Lower leg skin (tissue), 4 donors: Measurements from ENCODE around the gene C1orf216. TPM values are rescaled to one million over a fixed set of nuclear protein-coding genes. Genes with fewer than 3 reads are reported as not detected.
"Not testable (repeated sequence)": the region's sequence is repeated elsewhere in the genome, so short reads cannot be mapped to it uniquely, and the experiment has no call there.

ENCODE experiments used
- DNase-seq, 2 donors: peaks; one replicate each; pipeline ENCODE4 v3.0.0-alpha.2; 2019; ENCODE audit warnings: low spot score in 2 of 2
- H3K4me3 ChIP-seq: fragments of 200-600 bp; sonication (generic); 2 replicates; pipeline ENCODE4 v1.5.1; 2017; ENCODE audit warnings: mild to moderate bottlenecking, low read depth; ENCODE audit not compliant: poor library complexity, severe bottlenecking
- POLR2A ChIP-seq, 2 donors: fragments of 450-650 bp; IDR thresholded peaks; one replicate each; pipeline ENCODE4 v1.6.1; 2016 to 2017; ENCODE audit warnings: antibody characterized with exemption in 2 of 2, mild to moderate bottlenecking in 1 of 2, moderate library complexity in 1 of 2
- WGBS, 2 donors: methylation state at CpG; one replicate each; pipeline ENCODE4 v1.1.5; 2018; 5-methylcytosine and 5-hydroxymethylcytosine counted together
- intact Hi-C: fragments of 100-400 bp; cut with DNase I; formaldehyde crosslinking; loops from one replicate; pipeline ENCODE4 v1.15.0; 2023; ENCODE audit warnings: low total_unique reads
- total RNA-seq, 4 donors: library from RNA; depleted of rRNA; stranded (reverse); fragments of >200 nt; gene quantifications; one replicate each; pipeline ENCODE4 v1.1.0, GENCODE V29; 2016
- TF ChIP-seq, protein P1 (sequence below), 3 donors: fragments of 450-650 bp; IDR thresholded peaks; one replicate each; pipeline ENCODE4 v1.5.1; 2016; ENCODE audit warnings: antibody characterized with exemption in 3 of 3, mild to moderate bottlenecking in 3 of 3, moderate library complexity in 2 of 3

C1orf216 gene
- total RNA-seq, 4 donors from 2014 or later: 5.6 to 9.8 (median 6.5) TPM

DNA sequence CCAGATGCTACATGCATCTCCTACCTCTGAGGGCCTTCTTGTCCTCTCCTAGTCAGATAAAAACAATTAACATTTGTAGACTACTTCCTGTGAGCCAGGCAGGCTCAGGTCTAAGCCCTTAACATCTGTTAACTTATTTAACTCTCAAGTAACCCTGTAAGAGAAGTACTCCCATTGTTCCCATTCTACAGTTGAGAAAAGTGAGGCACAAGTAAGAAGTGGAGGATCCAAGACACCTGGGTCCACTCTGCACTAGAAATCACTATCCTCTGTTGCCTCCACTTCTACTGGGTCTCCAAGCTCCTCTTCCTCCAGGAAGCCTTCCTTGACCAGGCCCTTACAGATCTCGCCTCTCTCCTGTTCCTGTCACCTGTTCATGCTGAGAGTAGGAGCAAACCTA lies 9.7 kb downstream of the C1orf216 start:
- intact Hi-C loops: no loop called here
- 92 to 100% methylated on average over 1 of the region's 1 CpG for WGBS, 2 donors
- no peak overlapping the region for H3K4me3 ChIP-seq
- no peak for DNase-seq
- TF ChIP-seq POLR2A (IDR thresholded peaks at IDR 0.05): no peak
- TF ChIP-seq, protein P1, sequence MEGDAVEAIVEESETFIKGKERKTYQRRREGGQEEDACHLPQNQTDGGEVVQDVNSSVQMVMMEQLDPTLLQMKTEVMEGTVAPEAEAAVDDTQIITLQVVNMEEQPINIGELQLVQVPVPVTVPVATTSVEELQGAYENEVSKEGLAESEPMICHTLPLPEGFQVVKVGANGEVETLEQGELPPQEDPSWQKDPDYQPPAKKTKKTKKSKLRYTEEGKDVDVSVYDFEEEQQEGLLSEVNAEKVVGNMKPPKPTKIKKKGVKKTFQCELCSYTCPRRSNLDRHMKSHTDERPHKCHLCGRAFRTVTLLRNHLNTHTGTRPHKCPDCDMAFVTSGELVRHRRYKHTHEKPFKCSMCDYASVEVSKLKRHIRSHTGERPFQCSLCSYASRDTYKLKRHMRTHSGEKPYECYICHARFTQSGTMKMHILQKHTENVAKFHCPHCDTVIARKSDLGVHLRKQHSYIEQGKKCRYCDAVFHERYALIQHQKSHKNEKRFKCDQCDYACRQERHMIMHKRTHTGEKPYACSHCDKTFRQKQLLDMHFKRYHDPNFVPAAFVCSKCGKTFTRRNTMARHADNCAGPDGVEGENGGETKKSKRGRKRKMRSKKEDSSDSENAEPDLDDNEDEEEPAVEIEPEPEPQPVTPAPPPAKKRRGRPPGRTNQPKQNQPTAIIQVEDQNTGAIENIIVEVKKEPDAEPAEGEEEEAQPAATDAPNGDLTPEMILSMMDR (IDR thresholded peaks at IDR 0.05): no peak

DNA sequence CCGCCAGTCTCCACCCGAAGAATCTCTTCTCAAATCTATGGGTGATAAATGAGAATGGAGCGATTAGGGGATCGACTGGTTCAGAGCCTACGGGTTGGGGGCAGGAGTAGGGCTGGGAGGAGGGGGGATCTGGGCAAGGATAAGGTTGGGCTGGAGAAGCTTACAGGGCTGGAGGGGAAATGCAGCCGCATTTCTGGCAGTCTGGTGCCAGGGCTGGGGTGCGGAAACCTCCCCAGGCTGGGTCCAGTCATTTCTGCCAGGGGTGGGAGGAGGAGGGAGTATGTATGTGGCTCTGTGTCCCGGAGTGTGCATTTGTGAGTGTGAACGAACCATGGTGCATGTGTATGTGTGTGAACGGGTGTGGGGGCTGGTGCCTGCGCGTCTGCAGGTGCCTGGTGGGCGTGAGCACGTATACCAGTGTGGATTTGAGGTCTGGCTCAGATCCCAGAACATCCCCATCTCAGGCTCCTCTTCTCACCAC lies 10.2 kb downstream of the C1orf216 start:
- intact Hi-C loops: no loop called here

DNA sequence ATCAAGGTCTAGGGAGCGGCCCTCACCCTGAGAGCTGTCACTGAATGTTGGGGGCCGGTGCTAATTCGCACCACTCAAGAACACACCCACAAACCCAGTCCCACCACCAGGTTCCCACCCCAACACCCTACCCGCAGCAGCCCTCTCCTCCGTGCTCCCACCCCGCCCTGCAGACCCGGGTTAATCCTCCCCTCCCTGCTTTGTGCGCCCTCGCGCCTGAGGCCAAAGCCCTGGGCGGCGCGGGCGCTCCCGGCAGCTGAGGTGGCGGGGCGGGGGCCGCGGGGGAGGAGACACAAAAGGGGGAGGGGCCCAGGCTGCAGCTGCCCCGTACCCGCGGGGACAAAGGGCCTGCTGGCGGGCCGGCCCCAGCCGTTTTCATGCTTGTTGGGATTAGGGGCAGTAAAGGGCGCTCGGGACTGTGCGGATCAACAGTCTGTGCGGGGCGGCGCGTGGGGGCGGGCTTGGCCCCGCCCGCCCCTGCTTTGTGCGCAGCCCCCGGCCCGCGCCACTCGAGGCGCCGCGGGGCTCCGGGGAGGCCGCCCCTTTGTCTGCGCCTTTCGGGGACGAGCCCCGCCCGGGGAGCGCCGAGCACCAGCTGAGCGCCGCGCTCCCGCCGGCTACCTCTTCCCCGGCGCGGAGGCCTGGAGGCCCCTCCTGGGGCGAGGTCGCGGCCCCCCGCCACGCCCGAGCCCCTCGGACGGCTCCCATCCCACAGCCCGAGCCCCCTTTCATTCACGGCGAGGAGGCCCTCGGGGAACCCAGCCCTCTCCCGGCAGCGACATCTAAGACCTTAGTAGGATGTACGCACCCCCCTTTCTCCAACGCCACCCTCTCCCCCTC lies 10.9 kb downstream of the C1orf216 start:
- DNase-seq: no peak
- WGBS, 2 donors: 1% methylated on average over 46 to 48 of the region's 76 CpGs
- TF ChIP-seq POLR2A (IDR thresholded peaks at IDR 0.05): no peak
- TF ChIP-seq, protein P1 (IDR thresholded peaks at IDR 0.05): no peak
- intact Hi-C loops: no loop called here
- H3K4me3 ChIP-seq: peak overlapping the region; percentile 8

More for the DNA sequence above, 10.2 kb downstream of the C1orf216 start:
- H3K4me3 ChIP-seq: peak overlapping the region; percentile 8
- no peak for DNase-seq
- WGBS, 2 donors: 13 to 15% methylated on average over 14 of the region's 14 CpGs
- TF ChIP-seq, protein P1 (IDR thresholded peaks at IDR 0.05): no peak
- TF ChIP-seq POLR2A (IDR thresholded peaks at IDR 0.05): no peak

DNA sequence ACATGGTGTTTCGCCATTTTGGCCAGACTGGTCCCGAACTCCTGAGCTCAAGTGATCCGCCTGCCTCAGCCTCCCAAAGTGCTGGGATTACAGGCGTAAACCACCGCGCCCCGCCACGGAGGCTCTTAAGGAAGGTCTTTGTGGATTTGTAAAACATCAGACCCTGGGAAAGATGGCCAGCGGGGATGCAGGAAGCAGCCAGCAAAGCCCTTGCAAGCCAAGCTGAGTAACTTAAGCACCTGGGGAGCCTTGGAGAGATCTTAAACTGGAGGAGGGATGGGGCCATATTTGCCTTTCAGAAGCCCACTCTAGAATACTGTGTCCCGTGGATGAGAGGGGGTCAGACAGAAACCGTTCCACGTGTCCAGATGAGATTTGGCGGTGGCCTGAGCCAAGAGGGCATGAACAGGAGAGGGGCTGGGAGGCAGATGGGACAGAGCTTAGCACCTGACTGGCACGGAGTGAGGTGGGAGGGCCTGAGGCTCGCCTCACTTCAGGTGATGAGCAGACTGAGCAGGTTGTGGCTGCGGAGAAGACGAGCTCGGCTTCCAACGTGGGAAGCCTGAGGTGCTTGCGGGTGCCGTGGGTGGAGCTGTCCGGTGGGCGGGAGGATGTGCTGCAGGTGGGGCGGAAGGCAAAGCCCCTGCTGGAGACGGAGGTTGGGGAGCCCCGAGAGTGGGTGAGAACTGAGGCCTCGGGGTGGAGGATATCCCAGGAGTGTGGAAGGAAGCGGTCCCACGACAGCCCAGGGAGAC lies 11.7 kb downstream of the C1orf216 start:
- no peak for TF ChIP-seq POLR2A (IDR thresholded peaks at IDR 0.05)
- TF ChIP-seq, protein P1 (IDR thresholded peaks at IDR 0.05): no peak
- H3K4me3 ChIP-seq: no peak overlapping the region
- DNase-seq: no peak
- intact Hi-C loops: no loop called here
- 45 to 52% methylated on average over 28 of the region's 29 CpGs for WGBS, 2 donors

DNA sequence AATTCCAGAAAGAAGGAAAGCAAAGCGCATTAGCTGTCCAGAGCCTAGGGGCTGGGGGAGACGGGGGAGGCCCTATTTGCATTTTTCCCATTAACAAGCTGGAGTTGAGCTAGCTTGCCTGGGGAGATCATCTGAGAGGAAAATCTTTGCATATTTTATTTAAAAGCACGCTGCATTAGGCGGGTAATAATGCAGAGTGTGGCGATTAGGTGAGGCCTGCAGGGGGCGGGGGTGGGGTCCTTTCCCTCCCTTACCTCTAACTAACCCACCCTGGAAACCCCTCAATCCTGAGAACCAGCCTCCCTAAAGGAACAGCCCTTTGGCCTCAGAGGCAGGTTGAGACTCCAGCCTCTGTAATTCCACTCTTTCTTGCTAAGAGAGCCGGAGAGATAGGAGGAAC lies 16.2 kb downstream of the C1orf216 start:
- TF ChIP-seq, protein P1 (IDR thresholded peaks at IDR 0.05): no peak
- TF ChIP-seq POLR2A (IDR thresholded peaks at IDR 0.05): no peak
- H3K4me3 ChIP-seq: no peak overlapping the region
- no peak for DNase-seq
- intact Hi-C loops: no loop called here
- 20 to 28% methylated on average over 7 of the region's 7 CpGs for WGBS, 2 donors

DNA sequence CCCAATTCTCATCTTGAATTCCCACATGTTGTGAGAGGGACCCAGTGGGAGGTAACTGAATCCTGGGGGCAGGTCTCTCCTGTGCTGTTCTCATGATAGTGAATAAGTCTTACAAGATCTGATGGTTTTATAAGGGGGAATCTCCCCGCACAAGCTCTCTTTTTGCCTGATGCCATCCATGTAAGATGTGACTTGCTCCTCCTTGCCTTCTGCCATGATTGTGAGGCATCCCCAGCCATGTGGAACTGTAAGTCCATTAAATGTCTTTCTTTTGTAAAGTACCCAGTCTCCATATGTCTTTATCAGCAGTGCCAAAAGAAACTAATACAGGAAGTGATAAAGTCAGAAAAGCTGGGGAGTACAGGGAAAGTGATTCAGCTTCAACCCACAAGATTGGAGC lies 19.5 kb downstream of the C1orf216 start:
- DNase-seq, intact Hi-C loops, H3K4me3 ChIP-seq: not testable (repeated sequence)
- 88 to 95% methylated on average over 1 of the region's 1 CpG for WGBS, 2 donors
